Sigmoid colon (tissue), 7 donors: ENCODE measurements around the gene NPC1. TPM values are rescaled to one million over a fixed set of nuclear protein-coding genes. Genes with fewer than 3 reads are reported as not detected.

Experiments
- DNase-seq: peaks from one replicate; pipeline ENCODE4 v3.0.0-alpha.2; 2019
- H3K27ac ChIP-seq, 4 donors: fragments of 200-600 bp; sonication (generic); one replicate each; pipeline ENCODE4 v1.5.1; 2016 to 2019; ENCODE audit warnings: mild to moderate bottlenecking in 1 of 4
- H3K27me3 ChIP-seq, 3 donors: fragments of 200-600 bp; sonication (generic); one replicate each; pipeline ENCODE4 v1.5.1; 2019; ENCODE audit warnings: mild to moderate bottlenecking in 1 of 3
- H3K36me3 ChIP-seq, 4 donors: fragments of 200-600 bp; sonication (generic); one replicate each; pipeline ENCODE4 v1.5.1; 2016 to 2019
- H3K4me1 ChIP-seq, 4 donors: fragments of 200-600 bp; sonication (generic); one replicate each; pipeline ENCODE4 v1.5.1; 2017 to 2019
- H3K4me3 ChIP-seq, 4 donors: fragments of 200-600 bp; sonication (generic); one replicate each; pipeline ENCODE4 v1.5.1; 2017 to 2019; ENCODE audit warnings: mild to moderate bottlenecking in 2 of 4, moderate library complexity in 1 of 4
- H3K9me3 ChIP-seq, 4 donors: fragments of 200-600 bp in 3 of 4; sonication (generic) in 3 of 4; one replicate each; pipeline versions ENCODE4 v1.5.1 to v1.6.1; 2013 to 2019
- CTCF ChIP-seq, 4 experiments: fragments of 450-650 bp in 3 of 4; fragments of 200-600 bp in 1 of 4; IDR thresholded peaks; one replicate each; pipeline ENCODE4 v1.5.1; 2016 to 2019; ENCODE audit warnings: antibody characterized with exemption in 4 of 4, mild to moderate bottlenecking in 3 of 4, moderate library complexity in 2 of 4
- EP300 ChIP-seq, 4 donors: sonication (generic); formaldehyde crosslinking; IDR thresholded peaks; one replicate each; pipeline ENCODE4 v1.6.1; 2017; ENCODE audit warnings: antibody characterized with exemption in 4 of 4
- POLR2A ChIP-seq, 2 donors: fragments of 450-650 bp; IDR thresholded peaks; one replicate each; pipeline ENCODE4 v1.6.1; 2016; ENCODE audit warnings: antibody characterized with exemption in 2 of 2, mild to moderate bottlenecking in 2 of 2, moderate library complexity in 2 of 2
- POLR2AphosphoS5 ChIP-seq, 4 donors: sonication (generic); formaldehyde crosslinking; IDR thresholded peaks; one replicate each; pipeline ENCODE4 v1.6.1; 2017; ENCODE audit warnings: antibody characterized with exemption in 4 of 4
- WGBS, 2 donors: extraction: QIAGEN DNeasy Blood & Tissue Kit; methylation state at CpG; one replicate each; pipeline ENCODE4 v1.1.7; 2013; 5-methylcytosine and 5-hydroxymethylcytosine counted together
- intact Hi-C: fragments of 100-400 bp; cut with DNase I; formaldehyde crosslinking; loops from one replicate; pipeline ENCODE4 v1.15.1; 2023
- polyA plus RNA-seq, 3 donors: library from polyadenylated mRNA; stranded (reverse); fragments of 200-250 nt; gene quantifications; one replicate each; pipeline ENCODE4 v1.2.3, GENCODE V29; 2013
- total RNA-seq, 4 donors: library from RNA; depleted of rRNA; stranded (reverse); fragments of >200 nt; gene quantifications; one replicate each; pipeline ENCODE4 v1.1.0, GENCODE V29; 2016
- donor health status: healthy with polysubstance abuse.
- donor health status: Bipolar disorder and iron deficiency.
- donor health status: healthy.

The NPC1 gene
- total and polyA plus RNA-seq, 7 donors: 9.0 to 59.2 (median 34.9) TPM

DNA sequence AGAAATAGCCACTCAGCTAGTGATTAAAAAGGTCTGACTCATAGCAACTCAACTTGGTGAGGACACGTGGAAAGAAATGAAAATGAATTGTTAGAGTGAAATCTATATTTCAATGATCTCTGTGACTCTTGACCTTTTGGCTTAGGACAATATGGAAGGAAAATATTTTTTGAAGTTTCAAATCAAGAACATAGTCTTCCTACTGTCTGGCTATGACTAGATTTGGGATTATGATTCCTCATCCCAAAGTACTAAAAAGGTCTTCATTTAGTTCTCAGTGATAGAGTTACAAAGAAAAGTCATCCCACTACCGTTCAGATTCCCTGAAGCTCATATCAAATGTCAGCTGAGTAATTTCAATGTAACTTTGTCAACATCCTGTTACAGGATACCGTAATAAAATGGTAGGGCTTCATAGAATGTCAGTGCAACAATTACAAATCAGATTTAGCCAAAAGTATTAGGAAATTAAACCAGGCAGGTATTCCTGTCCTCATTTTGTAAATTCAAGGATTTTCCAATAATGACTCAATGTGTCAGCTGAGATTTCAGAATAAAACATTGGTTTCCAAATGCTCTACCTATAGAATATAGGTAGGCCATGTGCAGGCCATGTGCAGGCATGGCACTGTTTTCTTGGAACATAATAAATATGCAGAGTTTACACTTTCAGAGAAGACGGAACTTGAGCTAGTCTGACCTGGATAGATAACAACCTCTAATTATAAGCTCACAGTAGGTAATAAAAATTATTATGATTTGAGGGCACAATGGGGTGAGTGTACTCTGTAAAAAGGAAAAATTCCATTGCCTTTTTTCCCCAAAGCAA, 40.4 kb upstream of the NPC1 start:
- TF ChIP-seq EP300 (IDR thresholded peaks at IDR 0.05) (no peak), POLR2A (IDR thresholded peaks at IDR 0.05) (no peak), CTCF (IDR thresholded peaks at IDR 0.05) (no peak), POLR2AphosphoS5 (IDR thresholded peaks at IDR 0.05) (no peak)
- no peak for DNase-seq
- Histone ChIP-seq H3K4me3 (no peak overlapping the region), H3K9me3 (no peaks in the 10 kb centered on the region), H3K27ac (no peak overlapping the region), H3K4me1 (no peaks in the 10 kb centered on the region), H3K36me3 (no peaks in the 10 kb centered on the region), H3K27me3 (peaks cover 0 to 6% (median 0%) of the 10 kb centered on the region in 3 donors)
- 23 to 57% methylated on average over 4 of the region's 4 CpGs for WGBS, 2 donors
- intact Hi-C loops: no loop called here

DNA sequence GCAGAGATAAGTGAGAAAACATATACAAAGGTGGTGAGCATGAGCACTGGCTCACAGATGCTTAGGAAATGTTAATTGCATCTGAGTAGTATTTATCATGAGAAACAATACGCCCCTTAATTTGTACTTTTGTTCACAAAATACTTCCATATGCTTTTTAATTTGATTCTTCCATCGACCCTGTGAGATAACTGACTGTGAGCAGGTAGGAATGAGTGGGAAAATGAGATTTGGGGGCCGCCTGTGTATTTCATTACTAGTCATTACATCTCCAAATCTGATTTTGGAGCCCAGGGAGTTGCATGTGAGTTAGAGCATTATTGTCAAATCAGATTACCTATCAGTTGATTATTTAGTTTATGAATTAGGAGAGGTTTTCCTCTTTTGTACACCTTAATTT, 36.7 kb upstream of the NPC1 start:
- no peak for DNase-seq
- peaks cover 0 to 12% (median 9%) of the 10 kb centered on the region in 4 donors for H3K4me1 ChIP-seq
- WGBS, 2 donors: 87 to 93% methylated on average over 3 of the region's 3 CpGs
- no peak overlapping the region for H3K27ac ChIP-seq
- TF ChIP-seq POLR2AphosphoS5 (IDR thresholded peaks at IDR 0.05) (no peak), POLR2A (IDR thresholded peaks at IDR 0.05) (no peak), EP300 (IDR thresholded peaks at IDR 0.05) (no peak), CTCF (IDR thresholded peaks at IDR 0.05) (no peak)
- no peaks in the 10 kb centered on the region for H3K36me3 ChIP-seq
- intact Hi-C loops: loop anchor here (5.0 kb wide), 1 partner anchor 79 kb away; no protein-coding TSS in a partner anchor
- no peak overlapping the region for H3K4me3 ChIP-seq
- H3K27me3 ChIP-seq: peaks cover 0 to 33% (median 0%) of the 10 kb centered on the region in 3 donors
- H3K9me3 ChIP-seq: no peaks in the 10 kb centered on the region

DNA sequence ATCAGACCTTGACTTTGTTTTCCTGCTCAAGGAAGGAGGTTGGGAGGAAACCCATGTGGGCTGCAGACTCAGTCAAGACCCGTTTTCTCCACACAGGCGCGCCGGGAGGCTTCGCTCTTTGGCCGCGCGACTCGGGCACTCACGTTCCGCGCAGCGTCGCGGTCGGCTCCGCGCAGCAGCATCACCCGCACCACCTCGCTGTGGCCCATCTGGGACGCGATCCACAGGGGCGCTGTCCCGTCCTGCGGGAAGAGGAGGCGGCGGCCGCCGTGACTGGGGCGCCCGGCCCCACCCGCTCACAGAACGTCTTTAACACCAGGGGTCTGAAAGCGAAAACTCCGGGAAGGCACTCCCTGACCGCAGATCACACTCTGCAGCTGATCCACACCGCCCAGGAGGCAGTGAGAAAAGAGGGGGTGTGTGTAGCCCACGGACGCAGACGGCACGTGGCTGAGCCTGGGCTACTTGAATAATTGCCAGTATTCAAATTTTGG, 33.1 kb upstream of the NPC1 start:
- Histone ChIP-seq H3K4me1 (peaks cover 0 to 12% (median 9%) of the 10 kb centered on the region in 4 donors), H3K4me3 (peak overlapping the region; percentile 22 to 53 (median 50)), H3K27ac (peak overlapping the region; percentile 52 to 85 (median 66)), H3K36me3 (no peaks in the 10 kb centered on the region), H3K27me3 (peaks cover 0 to 33% (median 0%) of the 10 kb centered on the region in 3 donors), H3K9me3 (no peaks in the 10 kb centered on the region)
- no peak for DNase-seq
- WGBS, 2 donors: 1% methylated on average over 41 of the region's 41 CpGs
- TF ChIP-seq CTCF (IDR thresholded peaks at IDR 0.05): no peak
- no peak for TF ChIP-seq POLR2A (IDR thresholded peaks at IDR 0.05)
- TF ChIP-seq POLR2AphosphoS5 (IDR thresholded peaks at IDR 0.05): no peak
- TF ChIP-seq EP300 (IDR thresholded peaks at IDR 0.05): no peak
- intact Hi-C loops: no loop called here

GRCh38 chr18:23618862-23619387, 32.6 kb upstream of the NPC1 start:
- Histone ChIP-seq H3K4me1 (peaks cover 0 to 12% (median 9%) of the 10 kb centered on the region in 4 donors), H3K27me3 (peaks cover 0 to 33% (median 0%) of the 10 kb centered on the region in 3 donors), H3K4me3 (peak overlapping the region; percentile 22 to 53 (median 50)), H3K36me3 (no peaks in the 10 kb centered on the region), H3K27ac (peak overlapping the region; percentile 52 to 85 (median 66)), H3K9me3 (no peaks in the 10 kb centered on the region)
- intact Hi-C loops: no loop called here
- DNase-seq: peak; percentile 65
- 21 to 25% methylated on average over 18 of the region's 18 CpGs for WGBS, 2 donors
- TF ChIP-seq CTCF (IDR thresholded peaks at IDR 0.05): no peak
- peak in 2 of 4 donors; percentile 20 to 24 for TF ChIP-seq POLR2AphosphoS5 (IDR thresholded peaks at IDR 0.05)
